Myocyte (in vitro differentiated cells): ENCODE results near the gene AKTIP. TPM values are rescaled to one million over a fixed set of nuclear protein-coding genes. Genes with fewer than 3 reads are reported as not detected.
A peak's percentile ranks its signal among the peaks of the same experiment; 100 is the strongest.
"Not testable (repeated sequence)": the region's sequence is repeated elsewhere in the genome, so short reads cannot be mapped to it uniquely, and the experiment has no call there.

Experiments used
- DNase-seq: peaks from one replicate; pipeline ENCODE4 v3.0.0-alpha.2; 2012; ENCODE audit warnings: low read depth
- total RNA-seq: library from RNA; depleted of rRNA; stranded (reverse); fragments of >200 nt; gene quantifications from 2 replicates; pipeline ENCODE4 v1.2.3, GENCODE V29; 2014

Gene AKTIP
- total RNA-seq, 1 donor from 2014 or later = 34.7 TPM

GRCh38 chr16:53517851-53518250 is 14.8 kb upstream of the AKTIP start:
- no peak for DNase-seq

GRCh38 chr16:53515811-53516210 is 12.8 kb upstream of the AKTIP start:
- DNase-seq = no peak

GRCh38 chr16:53515259-53515658 is 12.2 kb upstream of the AKTIP start:
- peak; percentile 18 for DNase-seq

- not testable (repeated sequence) for DNase-seq
Observed at GRCh38 chr16:53512795-53513194, 9.8 kb upstream of the AKTIP start.

GRCh38 chr16:53511403-53512280 is 8.6 kb upstream of the AKTIP start:
- DNase-seq = peak; percentile 20

GRCh38 chr16:53511084-53511402 is 8.0 kb upstream of the AKTIP start:
- no peak for DNase-seq

GRCh38 chr16:53510704-53511070 is 7.7 kb upstream of the AKTIP start:
- no peak for DNase-seq

GRCh38 chr16:53509906-53510703 is 7.1 kb upstream of the AKTIP start:
- DNase-seq = peak; percentile 80

GRCh38 chr16:53507464-53508179 is 4.6 kb upstream of the AKTIP start:
- no peak for DNase-seq

GRCh38 chr16:53506254-53506653 is 3.2 kb upstream of the AKTIP start:
- no peak for DNase-seq

- DNase-seq = peak; percentile 17
Observed at GRCh38 chr16:53504665-53505064, 1.7 kb upstream of the AKTIP start.

- DNase-seq = peak; percentile 70
Observed at GRCh38 chr16:53503991-53504663, 1.1 kb upstream of the AKTIP start.

- DNase-seq = peak; percentile 100
Observed at GRCh38 chr16:53503270-53503923, 388 bp upstream of the AKTIP start.

- DNase-seq = no peak
Observed at GRCh38 chr16:53501216-53501859, 1.7 kb downstream of the AKTIP start.

- DNase-seq = no peak
Observed at GRCh38 chr16:53498984-53499383, 4.0 kb downstream of the AKTIP start.

GRCh38 chr16:53495325-53495724 is 7.7 kb downstream of the AKTIP start:
- no peak for DNase-seq

GRCh38 chr16:53494636-53495035 is 8.4 kb downstream of the AKTIP start:
- no peak for DNase-seq

- DNase-seq = no peak
Observed at GRCh38 chr16:53492503-53492902, 10.5 kb downstream of the AKTIP start.

GRCh38 chr16:53489755-53490154 is 13.3 kb downstream of the AKTIP start:
- peak; percentile 9 for DNase-seq

GRCh38 chr16:53486230-53486629 is 16.8 kb downstream of the AKTIP start:
- no peak for DNase-seq
